GM18951 (cell line): Measurements from ENCODE around the gene BCAM.

Source experiments
- POLR2A ChIP-seq: IDR thresholded peaks from 4 replicates; pipeline ENCODE4 v1.6.1; 2011; ENCODE audit warnings: mild to moderate bottlenecking; ENCODE audit not compliant: insufficient read length, insufficient read depth; ENCODE audit errors: extremely low read depth
- in situ Hi-C: fragments of 300-500 bp; cut with MboI; formaldehyde crosslinking; loops from one replicate; pipeline ENCODE4 v1.12.0; 2022; ENCODE audit warnings: low sequenced_read_pairs, mixed read lengths, inconsistent platforms; ENCODE audit not compliant: unreplicated experiment

The BCAM gene

GRCh38 chr19:44799627-44800346 is 9.1 kb upstream of the BCAM start:
- TF ChIP-seq POLR2A: no peak
- in situ Hi-C loops: no loop called here

GRCh38 chr19:44800461-44800860 is 8.4 kb upstream of the BCAM start:
- no peak for TF ChIP-seq POLR2A
- in situ Hi-C loops: no loop called here

DNA sequence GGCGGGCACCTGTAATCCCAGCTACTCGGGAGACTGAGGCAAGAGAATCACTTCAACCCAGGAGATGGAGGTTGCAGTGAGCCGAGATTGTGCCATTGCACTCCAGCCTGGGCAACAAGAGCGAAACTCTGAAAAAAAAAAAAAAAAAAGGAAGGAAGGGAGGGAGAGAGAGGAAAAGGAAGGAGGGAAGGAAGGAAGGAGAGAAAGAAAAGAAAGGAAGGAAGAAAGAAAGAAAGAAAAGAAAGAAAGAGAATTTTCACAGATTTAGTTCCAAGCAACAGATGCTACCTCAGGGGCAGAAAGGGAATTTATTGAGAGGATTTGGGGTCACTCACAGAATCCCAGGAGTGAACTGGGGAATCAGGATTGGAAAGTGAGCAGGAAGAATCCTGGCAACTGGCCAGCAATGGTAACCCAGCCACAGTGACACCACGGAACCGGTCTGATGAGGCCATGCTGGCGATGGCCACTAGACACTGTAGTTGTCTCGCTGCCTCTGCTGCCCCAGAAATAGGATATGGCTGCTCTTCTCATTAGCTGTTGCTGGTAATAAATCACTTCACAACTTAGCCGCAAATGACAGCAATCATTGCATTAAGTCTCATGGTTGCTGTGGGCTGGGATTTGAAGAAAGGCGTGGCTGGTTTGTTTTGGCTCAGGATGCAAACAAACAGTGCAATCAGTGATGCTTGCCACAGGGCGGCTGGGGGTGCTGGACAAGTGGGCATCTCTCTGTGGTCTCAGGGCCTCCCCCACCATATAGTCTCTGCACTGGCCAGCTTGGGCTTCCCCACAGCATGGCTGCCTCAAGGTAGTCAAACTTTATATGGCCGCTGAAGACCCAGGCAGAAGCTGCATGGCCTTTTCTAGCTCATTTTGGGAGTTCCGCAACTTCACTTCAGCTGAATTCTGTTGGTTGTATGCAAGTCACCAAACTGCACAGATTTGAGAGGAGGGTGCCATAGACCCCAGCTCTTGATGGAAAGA is 5.2 kb upstream of the BCAM start:
- no peak for TF ChIP-seq POLR2A
- in situ Hi-C loops: no loop called here

DNA sequence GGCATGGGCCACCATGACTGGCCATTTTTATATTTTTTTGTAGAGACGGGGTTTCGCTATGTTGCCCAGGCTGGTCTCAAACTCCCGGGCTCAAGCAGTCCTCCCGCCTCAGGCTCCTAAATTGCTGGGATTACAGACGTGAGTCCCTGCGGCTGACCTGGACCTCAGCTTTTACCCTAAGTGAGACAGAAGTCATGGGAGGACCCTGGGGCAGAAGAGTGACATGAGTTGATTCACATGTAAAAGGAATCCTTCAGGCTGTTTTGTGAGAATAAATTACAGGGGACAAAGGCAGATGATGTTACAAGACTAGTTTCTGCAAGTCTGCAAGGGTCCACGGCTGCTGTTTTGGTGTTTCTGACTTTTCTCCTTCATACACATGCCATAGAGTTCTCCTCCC is 2.6 kb upstream of the BCAM start:
- TF ChIP-seq POLR2A: no peak
- in situ Hi-C loops: no loop called here

DNA sequence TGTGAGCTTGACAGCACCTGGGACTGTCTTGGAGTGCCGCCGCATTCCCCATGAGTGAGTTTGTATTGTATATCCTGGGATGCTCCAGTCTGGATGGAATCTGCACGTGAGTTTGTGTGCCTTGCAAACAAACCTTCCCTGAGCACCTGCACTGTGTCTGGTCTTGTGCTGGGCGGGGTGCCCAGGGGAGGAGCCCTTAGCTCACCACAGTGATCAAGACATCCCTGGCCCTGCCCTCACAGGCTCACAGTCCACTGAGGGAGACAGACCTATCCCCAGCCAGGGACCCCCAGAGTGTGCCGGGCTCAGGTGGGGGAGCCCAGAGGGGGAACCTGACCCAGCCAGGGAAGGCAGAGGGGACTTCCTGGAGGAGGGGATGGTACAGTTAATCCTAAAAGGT is 1.7 kb upstream of the BCAM start:
- in situ Hi-C loops: no loop called here

GRCh38 chr19:44807652-44808462 is 1.0 kb upstream of the BCAM start:
- in situ Hi-C loops: no loop called here
- no peak for TF ChIP-seq POLR2A

More for the DNA sequence above, 1.7 kb upstream of the BCAM start:
- no peak for TF ChIP-seq POLR2A

GRCh38 chr19:44809577-44810233 is 802 bp downstream of the BCAM start:
- in situ Hi-C loops: no loop called here
- no peak for TF ChIP-seq POLR2A

- in situ Hi-C loops: no loop called here
- TF ChIP-seq POLR2A: no peak
Measured at GRCh38 chr19:44810234-44811121, 1.6 kb downstream of the BCAM start.

DNA sequence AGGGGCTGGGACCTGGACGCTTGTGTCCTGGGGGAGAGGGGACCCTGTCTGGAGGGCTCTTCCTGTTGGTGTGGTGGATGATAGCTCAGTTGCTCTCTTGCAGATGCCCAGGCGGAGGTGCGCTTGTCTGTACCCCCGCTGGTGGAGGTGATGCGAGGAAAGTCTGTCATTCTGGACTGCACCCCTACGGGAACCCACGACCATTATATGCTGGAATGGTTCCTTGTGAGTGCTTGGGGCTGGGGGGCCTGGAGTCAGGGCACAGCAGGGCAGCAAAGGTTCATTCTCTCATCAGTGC is 2.2 kb downstream of the BCAM start:
- no peak for TF ChIP-seq POLR2A
- in situ Hi-C loops: no loop called here

- no peak for TF ChIP-seq POLR2A
- in situ Hi-C loops: no loop called here
Measured at GRCh38 chr19:44812142-44812718, 3.3 kb downstream of the BCAM start.

GRCh38 chr19:44813070-44813840 is 4.4 kb downstream of the BCAM start:
- in situ Hi-C loops: no loop called here

More at GRCh38 chr19:44813070-44813840, 4.4 kb downstream of the BCAM start:
- no peak for TF ChIP-seq POLR2A
